ENCODE results near the gene ITGA3. TPM values are rescaled to one million over a fixed set of nuclear protein-coding genes. Genes with fewer than 3 reads are reported as not detected.

Gene ITGA3
- polyA plus RNA-seq, 1 experiment = 39.9 TPM

- CTCF ChIA-PET = interaction anchor here (1.1 to 5.7 kb wide), 2 partner anchors 9 to 17 kb away, joined by 6 to 30 read pairs; no protein-coding TSS in a partner anchor
- Histone ChIP-seq H3K27me3 (ENCODE audit: control insufficient read depth, insufficient read depth, low read length) (peaks cover 12% of the 10 kb centered on the region), H3K27ac (ENCODE audit: low read depth, low read length) (no peak overlapping the region), H3K4me3 (ENCODE audit: low read depth, low read length) (no peak overlapping the region), H3K9me3 (ENCODE audit: control insufficient read depth, insufficient read depth, low read length) (peaks cover 17% of the 10 kb centered on the region)
- no peak for TF ChIP-seq CTCF (IDR thresholded peaks at IDR 0.05; ENCODE audit: low read depth, low read length)
- no peak for DNase-seq (ENCODE audit: low read depth, low spot score)
- POLR2A ChIA-PET = interaction anchor here (0.7 kb wide), 1 partner anchor 88 kb away, joined by 3 read pairs; no protein-coding TSS in a partner anchor
Observed at GRCh38 chr17:50015146-50015545, 40.8 kb upstream of the ITGA3 start.

- ChIA-PET POLR2A (no interaction called here), CTCF (interaction anchor here (1.1 to 1.6 kb wide), 2 partner anchors 68 to 75 kb away, joined by 3 to 4 read pairs; no protein-coding TSS in a partner anchor)
- no peak for TF ChIP-seq CTCF (IDR thresholded peaks at IDR 0.05; ENCODE audit: low read depth, low read length)
- no peak for DNase-seq (ENCODE audit: low read depth, low spot score)
- Histone ChIP-seq H3K4me3 (ENCODE audit: low read depth, low read length) (no peak overlapping the region), H3K9me3 (ENCODE audit: control insufficient read depth, insufficient read depth, low read length) (peaks cover 8% of the 10 kb centered on the region), H3K27me3 (ENCODE audit: control insufficient read depth, insufficient read depth, low read length) (peaks cover 5% of the 10 kb centered on the region), H3K27ac (ENCODE audit: low read depth, low read length) (no peak overlapping the region)
Observed at GRCh38 chr17:50018909-50019308, 37.0 kb upstream of the ITGA3 start.

- ChIA-PET CTCF (interaction anchor here (0.6 to 2.2 kb wide), 5 partner anchors 23 to 277 kb away, joined by 3 to 11 read pairs (median 6); no protein-coding TSS in a partner anchor), POLR2A (no interaction called here)
- no peak overlapping the region for H3K27ac ChIP-seq (ENCODE audit: low read depth, low read length)
- H3K9me3 ChIP-seq (ENCODE audit: control insufficient read depth, insufficient read depth, low read length) = no peaks in the 10 kb centered on the region
- TF ChIP-seq CTCF (IDR thresholded peaks at IDR 0.05; ENCODE audit: low read depth, low read length) = no peak
- no peak overlapping the region for H3K4me3 ChIP-seq (ENCODE audit: low read depth, low read length)
- no peak for DNase-seq (ENCODE audit: low read depth, low spot score)
- peaks cover 3% of the 10 kb centered on the region for H3K27me3 ChIP-seq (ENCODE audit: control insufficient read depth, insufficient read depth, low read length)
Observed at GRCh38 chr17:50020841-50021599, 34.9 kb upstream of the ITGA3 start.

GRCh38 chr17:50021681-50022370 is 34.1 kb upstream of the ITGA3 start:
- Histone ChIP-seq H3K4me3 (ENCODE audit: low read depth, low read length) (no peak overlapping the region), H3K27ac (ENCODE audit: low read depth, low read length) (no peak overlapping the region), H3K9me3 (ENCODE audit: control insufficient read depth, insufficient read depth, low read length) (no peaks in the 10 kb centered on the region), H3K27me3 (ENCODE audit: control insufficient read depth, insufficient read depth, low read length) (peaks cover 3% of the 10 kb centered on the region)
- POLR2A ChIA-PET = no interaction called here
- CTCF ChIA-PET = interaction anchor here (1.0 to 2.2 kb wide), 4 partner anchors 24 to 72 kb away, joined by 6 to 11 read pairs (median 8); partner anchors contain the start of gene PDK2
- TF ChIP-seq CTCF (IDR thresholded peaks at IDR 0.05; ENCODE audit: low read depth, low read length) = no peak
- DNase-seq (ENCODE audit: low read depth, low spot score) = no peak
